ENCODE measurements around the gene SDCCAG8. TPM values are rescaled to one million over a fixed set of nuclear protein-coding genes. Genes with fewer than 3 reads are reported as not detected.
A peak's percentile ranks its signal among the peaks of the same experiment; 100 is the strongest.

SDCCAG8 gene
- total and polyA plus RNA-seq, 2 donors = 35.6 to 44.2 TPM

DNA sequence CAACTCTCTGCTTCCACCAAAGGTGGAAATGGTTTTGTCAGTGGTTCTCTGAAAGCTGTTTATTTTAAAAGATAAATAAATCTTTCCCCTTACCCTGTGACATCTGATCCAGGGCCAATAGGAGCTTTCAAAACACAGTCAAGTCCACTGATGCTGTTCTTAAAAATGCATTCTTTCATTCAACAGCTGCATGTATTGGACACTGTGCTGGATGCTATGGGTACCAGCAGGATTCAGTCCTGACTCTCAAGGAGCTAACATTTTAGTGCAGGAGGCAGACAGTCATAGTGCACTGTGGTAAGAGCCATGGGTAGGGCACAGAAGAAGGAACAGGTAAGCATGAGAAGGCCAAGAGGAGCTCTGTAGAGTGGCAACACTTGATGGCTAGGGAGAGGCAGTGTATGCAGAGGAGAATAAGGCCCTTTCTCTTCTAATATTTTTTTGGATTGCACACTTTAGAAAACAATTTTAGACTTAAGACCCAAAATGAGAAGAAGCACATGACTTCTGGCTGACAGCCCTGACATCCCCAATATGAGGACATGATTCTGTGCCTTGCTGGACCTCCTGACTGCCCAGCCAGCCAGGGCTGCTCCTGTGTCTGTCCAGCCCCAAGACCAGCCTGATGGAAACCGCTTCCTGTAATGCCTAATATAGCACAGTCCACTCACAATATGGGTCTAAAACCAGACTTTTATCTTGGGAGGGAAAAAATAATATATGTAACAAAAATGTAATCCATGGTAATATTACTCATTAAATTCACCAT lies 207.3 kb downstream of the SDCCAG8 start:
- no peaks in the 10 kb centered on the region for H3K9me3 ChIP-seq (ENCODE audit: control insufficient read depth in 2 of 2, insufficient read depth in 1 of 2, low read length in 1 of 2)
- DNase-seq (ENCODE audit: low read depth in 6 of 9, low spot score in 9 of 9) = no peak
- H3K4me1 ChIP-seq (ENCODE audit: control insufficient read depth in 2 of 2, insufficient read depth in 2 of 2, low read length in 2 of 2) = peaks cover 6 to 17% of the 10 kb centered on the region in 2 donors
- H3K4me3 ChIP-seq (ENCODE audit: low read length in 2 of 2) = no peak overlapping the region
- H3K36me3 ChIP-seq (ENCODE audit: control insufficient read depth in 2 of 2, insufficient read depth in 2 of 2, low read length in 1 of 2) = peaks cover 0 to 7% of the 10 kb centered on the region in 2 donors
- WGBS = 95% methylated on average over 1 of the region's 1 CpG
- H3K27ac ChIP-seq (ENCODE audit: low read depth in 1 of 2, low read length in 1 of 2) = no peak overlapping the region
- no peaks in the 10 kb centered on the region for H3K27me3 ChIP-seq (ENCODE audit: control insufficient read depth in 2 of 2, insufficient read depth in 1 of 2, low read length in 1 of 2)

DNA sequence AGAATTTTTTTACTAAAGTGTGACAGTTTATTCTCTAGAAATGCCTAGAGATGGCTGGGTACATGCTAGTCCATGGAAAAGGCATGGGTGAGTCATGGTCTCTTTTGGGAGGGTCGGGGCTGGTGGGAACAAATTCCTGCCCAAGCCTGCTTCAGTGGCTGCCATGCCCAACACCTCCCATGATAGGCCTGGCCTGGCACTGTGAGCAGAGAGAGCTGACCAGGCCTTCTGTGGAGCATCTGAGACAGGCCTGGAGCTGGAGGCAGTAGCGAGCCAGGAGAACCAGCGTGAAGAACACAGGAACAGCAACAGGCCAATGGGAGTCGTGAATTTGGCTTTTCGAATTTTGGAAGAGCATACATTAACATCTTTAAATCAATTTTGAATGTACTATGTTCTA lies 209.2 kb downstream of the SDCCAG8 start:
- H3K36me3 ChIP-seq (ENCODE audit: control insufficient read depth in 2 of 2, insufficient read depth in 2 of 2, low read length in 1 of 2) = peaks cover 0 to 7% of the 10 kb centered on the region in 2 donors
- peaks cover 4 to 9% of the 10 kb centered on the region in 2 donors for H3K4me1 ChIP-seq (ENCODE audit: control insufficient read depth in 2 of 2, insufficient read depth in 2 of 2, low read length in 2 of 2)
- no peaks in the 10 kb centered on the region for H3K9me3 ChIP-seq (ENCODE audit: control insufficient read depth in 2 of 2, insufficient read depth in 1 of 2, low read length in 1 of 2)
- WGBS = 97% methylated on average over 5 of the region's 5 CpGs
- no peak overlapping the region for H3K27ac ChIP-seq (ENCODE audit: low read depth in 1 of 2, low read length in 1 of 2)
- H3K27me3 ChIP-seq (ENCODE audit: control insufficient read depth in 2 of 2, insufficient read depth in 1 of 2, low read length in 1 of 2) = no peaks in the 10 kb centered on the region
- DNase-seq (ENCODE audit: low read depth in 6 of 9, low spot score in 9 of 9) = no peak
- no peak overlapping the region for H3K4me3 ChIP-seq (ENCODE audit: low read length in 2 of 2)

DNA sequence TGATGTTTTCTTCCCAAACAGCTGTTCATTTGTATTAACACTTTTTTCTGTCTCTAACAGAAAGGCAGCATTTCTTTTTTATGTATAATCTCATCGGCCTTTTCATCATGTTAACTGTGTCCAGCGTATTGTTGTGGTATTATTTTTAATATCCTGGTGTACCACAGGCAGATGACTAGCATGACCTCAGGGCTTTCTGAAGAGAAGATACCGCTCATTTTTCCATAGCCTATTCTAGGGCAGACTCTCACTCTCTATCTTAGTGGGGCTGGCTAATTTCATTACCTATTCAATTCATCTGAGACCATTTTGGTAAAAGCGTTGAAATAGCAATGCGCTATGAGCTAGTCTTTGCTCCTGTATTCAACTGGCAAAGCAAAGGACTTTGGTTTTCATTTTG lies 209.9 kb downstream of the SDCCAG8 start:
- WGBS = 88% methylated on average over 5 of the region's 5 CpGs

DNA sequence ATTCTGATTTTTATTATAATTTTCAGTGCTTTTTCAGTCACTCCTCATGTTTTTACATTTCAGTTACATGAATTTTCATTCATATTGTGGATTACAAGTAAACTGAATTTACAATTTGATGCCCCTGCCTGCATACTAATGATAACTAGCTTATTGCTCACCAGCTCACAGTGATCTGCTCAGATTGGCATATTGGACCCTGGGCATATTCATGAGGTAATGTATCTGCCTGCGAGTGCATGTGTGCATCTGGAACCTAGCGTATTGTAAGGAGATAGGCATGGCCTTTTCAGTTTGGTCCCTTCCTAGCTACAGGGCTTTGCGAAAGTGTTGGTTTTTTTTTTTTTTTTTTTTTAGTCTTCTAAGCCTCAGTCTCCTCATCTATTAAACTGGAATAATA lies 213.7 kb downstream of the SDCCAG8 start:
- Histone ChIP-seq H3K36me3 (ENCODE audit: control insufficient read depth in 2 of 2, insufficient read depth in 2 of 2, low read length in 1 of 2) (peaks cover 0 to 3% of the 10 kb centered on the region in 2 donors), H3K9me3 (ENCODE audit: control insufficient read depth in 2 of 2, insufficient read depth in 1 of 2, low read length in 1 of 2) (no peaks in the 10 kb centered on the region), H3K27ac (ENCODE audit: low read depth in 1 of 2, low read length in 1 of 2) (no peak overlapping the region), H3K4me1 (ENCODE audit: control insufficient read depth in 2 of 2, insufficient read depth in 2 of 2, low read length in 2 of 2) (peaks cover 9 to 19% of the 10 kb centered on the region in 2 donors), H3K27me3 (ENCODE audit: control insufficient read depth in 2 of 2, insufficient read depth in 1 of 2, low read length in 1 of 2) (no peaks in the 10 kb centered on the region), H3K4me3 (ENCODE audit: low read length in 2 of 2) (no peak overlapping the region)
- WGBS = 99% methylated on average over 3 of the region's 3 CpGs
- no peak for DNase-seq (ENCODE audit: low read depth in 6 of 9, low spot score in 9 of 9)

More for the DNA sequence above, 209.9 kb downstream of the SDCCAG8 start:
- DNase-seq (ENCODE audit: low read depth in 6 of 9, low spot score in 9 of 9) = no peak
- no peak overlapping the region for H3K27ac ChIP-seq (ENCODE audit: low read depth in 1 of 2, low read length in 1 of 2)
- peaks cover 0 to 7% of the 10 kb centered on the region in 2 donors for H3K36me3 ChIP-seq (ENCODE audit: control insufficient read depth in 2 of 2, insufficient read depth in 2 of 2, low read length in 1 of 2)
- no peaks in the 10 kb centered on the region for H3K27me3 ChIP-seq (ENCODE audit: control insufficient read depth in 2 of 2, insufficient read depth in 1 of 2, low read length in 1 of 2)
- peaks cover 0 to 3% of the 10 kb centered on the region in 2 donors for H3K4me1 ChIP-seq (ENCODE audit: control insufficient read depth in 2 of 2, insufficient read depth in 2 of 2, low read length in 2 of 2)
- H3K9me3 ChIP-seq (ENCODE audit: control insufficient read depth in 2 of 2, insufficient read depth in 1 of 2, low read length in 1 of 2) = no peaks in the 10 kb centered on the region
- no peak overlapping the region for H3K4me3 ChIP-seq (ENCODE audit: low read length in 2 of 2)

GRCh38 chr1:243470502-243470901 lies 214.7 kb downstream of the SDCCAG8 start:
- H3K9me3 ChIP-seq (ENCODE audit: control insufficient read depth in 2 of 2, insufficient read depth in 1 of 2, low read length in 1 of 2) = peaks cover 0 to 3% of the 10 kb centered on the region in 2 donors
- peaks cover 9 to 19% of the 10 kb centered on the region in 2 donors for H3K4me1 ChIP-seq (ENCODE audit: control insufficient read depth in 2 of 2, insufficient read depth in 2 of 2, low read length in 2 of 2)
- no peaks in the 10 kb centered on the region for H3K27me3 ChIP-seq (ENCODE audit: control insufficient read depth in 2 of 2, insufficient read depth in 1 of 2, low read length in 1 of 2)
- no peak for DNase-seq (ENCODE audit: low read depth in 6 of 9, low spot score in 9 of 9)
- WGBS = 93% methylated on average over 7 of the region's 7 CpGs
- H3K4me3 ChIP-seq (ENCODE audit: low read length in 2 of 2) = no peak overlapping the region
- peaks cover 0 to 5% of the 10 kb centered on the region in 2 donors for H3K36me3 ChIP-seq (ENCODE audit: control insufficient read depth in 2 of 2, insufficient read depth in 2 of 2, low read length in 1 of 2)
- H3K27ac ChIP-seq (ENCODE audit: low read depth in 1 of 2, low read length in 1 of 2) = no peak overlapping the region

DNA sequence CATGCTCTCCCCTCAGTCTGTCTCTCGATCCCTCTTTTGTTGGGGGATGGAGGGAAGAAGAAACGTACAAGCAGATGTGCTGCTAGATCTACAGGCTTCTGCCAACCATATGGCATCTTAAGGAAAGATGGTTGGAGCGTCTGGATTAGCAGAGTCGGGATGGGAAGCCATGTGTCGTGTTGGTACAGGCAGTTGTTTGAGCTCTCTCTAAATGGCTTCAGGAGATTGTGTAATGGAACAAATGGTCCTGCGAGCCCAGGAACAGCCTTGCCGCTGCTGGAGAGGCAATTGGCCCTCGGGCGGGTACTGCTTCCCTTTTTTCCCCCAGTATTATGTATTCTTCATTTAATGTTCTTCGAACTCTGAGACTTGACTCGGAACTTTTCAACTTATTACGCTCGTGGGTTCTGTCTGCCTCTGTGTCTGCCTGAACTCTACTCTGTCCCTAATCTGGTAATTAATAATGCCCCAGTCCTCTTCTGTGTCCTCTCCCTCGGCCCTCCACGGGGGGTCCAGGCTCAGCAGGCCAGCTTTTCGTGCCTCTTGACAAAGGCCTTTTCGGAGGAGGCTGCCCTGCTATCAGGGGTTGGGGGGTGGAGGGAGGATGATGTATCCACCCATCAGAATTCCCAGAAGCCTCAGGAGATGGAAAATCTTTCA lies 215.3 kb downstream of the SDCCAG8 start:
- peaks cover 0 to 2% of the 10 kb centered on the region in 2 donors for H3K36me3 ChIP-seq (ENCODE audit: control insufficient read depth in 2 of 2, insufficient read depth in 2 of 2, low read length in 1 of 2)
- no peak overlapping the region for H3K4me3 ChIP-seq (ENCODE audit: low read length in 2 of 2)
- DNase-seq (ENCODE audit: low read depth in 6 of 9, low spot score in 9 of 9) = no peak
- H3K27me3 ChIP-seq (ENCODE audit: control insufficient read depth in 2 of 2, insufficient read depth in 1 of 2, low read length in 1 of 2) = no peaks in the 10 kb centered on the region
- H3K4me1 ChIP-seq (ENCODE audit: control insufficient read depth in 2 of 2, insufficient read depth in 2 of 2, low read length in 2 of 2) = peaks cover 9 to 19% of the 10 kb centered on the region in 2 donors
- 97% methylated on average over 17 of the region's 17 CpGs for WGBS
- peaks cover 0 to 3% of the 10 kb centered on the region in 2 donors for H3K9me3 ChIP-seq (ENCODE audit: control insufficient read depth in 2 of 2, insufficient read depth in 1 of 2, low read length in 1 of 2)
- H3K27ac ChIP-seq (ENCODE audit: low read depth in 1 of 2, low read length in 1 of 2) = no peak overlapping the region

GRCh38 chr1:243471754-243472745 lies 216.2 kb downstream of the SDCCAG8 start:
- WGBS = 85% methylated on average over 3 of the region's 3 CpGs
- Histone ChIP-seq H3K27me3 (ENCODE audit: control insufficient read depth in 2 of 2, insufficient read depth in 1 of 2, low read length in 1 of 2) (no peaks in the 10 kb centered on the region), H3K36me3 (ENCODE audit: control insufficient read depth in 2 of 2, insufficient read depth in 2 of 2, low read length in 1 of 2) (peaks cover 0 to 2% of the 10 kb centered on the region in 2 donors), H3K4me1 (ENCODE audit: control insufficient read depth in 2 of 2, insufficient read depth in 2 of 2, low read length in 2 of 2) (peaks cover 12 to 20% of the 10 kb centered on the region in 2 donors), H3K9me3 (ENCODE audit: control insufficient read depth in 2 of 2, insufficient read depth in 1 of 2, low read length in 1 of 2) (peaks cover 0 to 3% of the 10 kb centered on the region in 2 donors), H3K27ac (ENCODE audit: low read depth in 1 of 2, low read length in 1 of 2) (no peak overlapping the region), H3K4me3 (ENCODE audit: low read length in 2 of 2) (no peak overlapping the region)
- DNase-seq (ENCODE audit: low read depth in 6 of 9, low spot score in 9 of 9) = no peak

GRCh38 chr1:243473227-243474135 lies 217.6 kb downstream of the SDCCAG8 start:
- no peaks in the 10 kb centered on the region for H3K27me3 ChIP-seq (ENCODE audit: control insufficient read depth in 2 of 2, insufficient read depth in 1 of 2, low read length in 1 of 2)
- WGBS = 11% methylated on average over 12 of the region's 12 CpGs
- H3K36me3 ChIP-seq (ENCODE audit: control insufficient read depth in 2 of 2, insufficient read depth in 2 of 2, low read length in 1 of 2) = peaks cover 0 to 2% of the 10 kb centered on the region in 2 donors
- H3K4me1 ChIP-seq (ENCODE audit: control insufficient read depth in 2 of 2, insufficient read depth in 2 of 2, low read length in 2 of 2) = peaks cover 14 to 28% of the 10 kb centered on the region in 2 donors
- H3K9me3 ChIP-seq (ENCODE audit: control insufficient read depth in 2 of 2, insufficient read depth in 1 of 2, low read length in 1 of 2) = peaks cover 0 to 3% of the 10 kb centered on the region in 2 donors
- peak overlapping the region; percentile 36 to 64 for H3K27ac ChIP-seq (ENCODE audit: low read depth in 1 of 2, low read length in 1 of 2)
- peak in 2 of 9 donors; percentile 36 to 55 for DNase-seq (ENCODE audit: low read depth in 6 of 9, low spot score in 9 of 9)
- H3K4me3 ChIP-seq (ENCODE audit: low read length in 2 of 2) = peak overlapping the region; percentile 41 to 54
